Activated naive CD4-positive, alpha-beta T cell (primary cell): ENCODE measurements around the gene CLVS2.

Source experiments
- DNase-seq, 4 experiments: peaks; one replicate each; lab custom pipeline; 2025; lab: John Stamatoyannopoulos, UW

CLVS2 gene

DNA sequence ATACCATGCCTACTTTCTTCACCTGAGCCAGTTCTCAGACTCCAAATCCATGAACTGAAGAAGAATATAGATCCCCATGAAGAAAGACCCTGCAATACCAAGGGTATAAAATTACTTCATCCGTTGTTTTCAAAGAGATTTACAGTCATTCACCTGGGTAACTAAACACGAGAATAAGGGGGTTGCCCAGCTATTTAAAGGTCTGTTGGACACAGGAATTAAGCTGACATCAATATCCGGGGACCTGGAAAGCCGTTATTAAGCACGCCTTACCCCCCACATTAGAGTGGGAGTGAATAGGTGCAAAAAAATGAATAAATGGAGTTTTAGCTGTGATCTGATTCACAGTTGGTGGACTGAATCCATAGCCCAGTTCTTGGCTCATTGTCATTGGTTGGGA lies 28.9 kb downstream of the CLVS2 start:
- DNase-seq = no peak

- DNase-seq = no peak
Measured at GRCh38 chr6:123027408-123027807, 31.4 kb downstream of the CLVS2 start.

GRCh38 chr6:123028263-123028662 lies 32.2 kb downstream of the CLVS2 start:
- no peak for DNase-seq

DNA sequence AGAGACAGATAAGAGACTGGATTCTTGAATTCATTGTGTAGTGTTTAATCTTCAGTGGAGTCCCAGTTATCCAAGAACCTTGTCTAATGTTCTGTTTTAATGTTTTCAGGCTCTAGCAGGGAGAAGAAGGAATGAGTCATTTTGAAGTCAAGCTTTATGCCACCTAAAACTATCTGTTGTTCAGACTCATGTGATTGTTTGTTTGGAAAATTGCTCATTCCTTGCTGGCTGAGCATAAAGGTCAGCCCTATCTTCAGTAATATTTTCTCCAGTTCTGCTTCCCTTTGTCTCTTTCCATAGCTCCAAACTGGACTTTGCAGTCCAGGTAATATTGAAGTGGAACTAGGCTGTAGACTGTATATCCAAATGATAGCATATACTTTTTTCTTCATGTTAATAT lies 34.2 kb downstream of the CLVS2 start:
- no peak for DNase-seq

- DNase-seq = no peak
Measured at GRCh38 chr6:123036648-123037047, 40.6 kb downstream of the CLVS2 start.

- no peak for DNase-seq
Measured at GRCh38 chr6:123039431-123039830, 43.4 kb downstream of the CLVS2 start.

DNA sequence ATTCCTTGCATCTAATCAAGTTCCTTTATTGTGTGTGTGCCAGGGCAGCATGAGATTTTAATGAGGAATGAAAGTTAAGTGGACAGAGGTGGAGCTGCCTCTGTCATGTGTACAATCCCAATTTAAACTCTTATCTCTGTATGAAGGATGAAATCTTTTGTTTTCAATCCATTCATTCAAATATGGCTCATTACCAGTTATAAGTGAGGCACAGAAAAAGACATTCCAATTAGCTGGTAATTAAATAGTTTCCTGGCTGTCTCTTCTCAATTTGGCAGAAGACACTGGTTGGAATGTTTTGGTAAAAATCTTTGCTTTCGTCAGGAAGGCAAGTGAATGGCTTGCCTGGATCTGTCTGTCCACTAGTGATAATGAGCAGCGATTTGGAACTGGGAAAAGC lies 46.4 kb downstream of the CLVS2 start:
- no peak for DNase-seq

DNA sequence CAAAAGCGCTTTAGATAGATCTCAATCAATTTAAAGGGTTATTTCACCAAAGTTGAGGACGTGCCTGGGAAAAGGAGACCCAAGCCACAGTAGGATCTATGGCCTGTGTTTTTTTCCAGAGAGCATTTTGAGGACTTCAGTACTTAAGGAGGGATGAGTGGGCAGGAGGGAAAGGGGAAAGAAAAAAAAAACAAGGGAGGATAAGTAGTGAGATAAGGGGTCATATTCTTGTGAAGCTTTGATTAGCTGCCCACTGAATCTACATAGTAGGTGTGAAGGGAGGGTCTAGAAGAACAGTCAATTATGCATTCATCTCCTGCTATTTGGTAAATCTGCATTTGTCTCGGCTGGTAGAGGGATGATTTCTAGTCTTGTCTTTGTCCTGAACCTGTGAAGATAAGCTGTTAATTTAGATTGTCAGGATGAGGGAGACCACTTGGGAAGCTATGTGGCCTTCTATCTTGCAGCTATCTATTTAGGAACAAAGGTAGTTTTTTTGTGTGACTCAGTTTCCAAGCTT lies 48.4 kb downstream of the CLVS2 start:
- DNase-seq = no peak

- DNase-seq = no peak
Measured at GRCh38 chr6:123053602-123054225, 57.7 kb downstream of the CLVS2 start.

DNA sequence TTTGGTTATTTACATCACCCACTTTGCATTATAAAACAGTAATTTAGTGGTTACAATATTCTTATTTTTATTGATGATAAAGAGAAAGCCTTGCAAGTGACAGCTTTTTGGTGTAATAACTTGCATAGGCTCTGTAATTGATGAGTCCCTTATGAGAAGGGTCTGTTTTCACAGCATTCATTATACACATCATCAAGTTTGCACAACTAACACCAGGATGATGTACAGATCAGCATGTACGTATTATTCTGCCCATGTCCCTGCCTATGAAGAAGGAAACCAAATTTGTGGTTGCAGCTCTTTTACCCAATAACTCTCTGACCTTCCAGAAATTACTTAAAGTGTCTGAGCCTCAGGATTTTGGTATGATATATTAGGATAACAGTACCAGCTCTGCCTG lies 59.2 kb downstream of the CLVS2 start:
- DNase-seq = no peak

DNA sequence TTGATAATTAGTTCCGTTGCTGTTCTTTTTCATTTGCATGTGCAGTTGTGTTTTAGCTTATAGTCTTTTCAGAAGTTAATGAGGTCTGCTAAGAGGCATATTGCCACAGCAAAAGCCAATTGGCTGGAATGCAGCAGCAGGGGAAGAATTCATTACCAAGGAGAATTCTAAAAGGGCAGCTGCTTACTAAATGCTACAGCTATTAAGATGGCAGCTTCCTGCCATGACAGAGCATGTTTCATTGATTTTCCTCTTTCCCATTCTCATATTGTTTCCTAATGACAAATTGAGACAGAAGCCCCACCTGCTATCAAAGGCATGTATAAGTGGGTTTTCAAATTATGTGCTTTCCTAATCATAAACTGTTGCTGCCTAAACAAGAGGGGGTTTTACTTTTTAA lies 66.6 kb downstream of the CLVS2 start:
- DNase-seq = no peak

DNA sequence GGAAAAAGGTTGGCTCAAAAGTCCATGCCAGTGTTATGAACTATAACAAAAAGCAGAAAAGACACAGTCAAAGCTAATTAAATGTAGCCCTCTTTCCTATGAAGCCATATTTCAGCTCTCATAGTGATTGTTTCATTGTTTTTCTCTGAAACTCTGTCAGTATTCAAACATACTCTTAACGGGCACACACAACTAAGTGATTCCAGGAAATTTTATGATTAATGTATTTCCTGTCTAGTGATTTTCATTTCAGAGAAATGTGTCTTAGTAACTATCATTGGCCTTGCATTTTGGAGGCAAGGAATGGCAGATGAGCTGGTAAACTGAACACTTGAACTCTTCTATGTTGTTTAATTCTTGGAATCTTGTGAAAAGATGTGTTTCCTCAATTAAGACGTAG lies 68.0 kb downstream of the CLVS2 start:
- no peak for DNase-seq

- DNase-seq = no peak
Measured at GRCh38 chr6:123074616-123075015, 78.6 kb downstream of the CLVS2 start.

GRCh38 chr6:123085403-123085802 lies 89.4 kb downstream of the CLVS2 start:
- no peak for DNase-seq

DNA sequence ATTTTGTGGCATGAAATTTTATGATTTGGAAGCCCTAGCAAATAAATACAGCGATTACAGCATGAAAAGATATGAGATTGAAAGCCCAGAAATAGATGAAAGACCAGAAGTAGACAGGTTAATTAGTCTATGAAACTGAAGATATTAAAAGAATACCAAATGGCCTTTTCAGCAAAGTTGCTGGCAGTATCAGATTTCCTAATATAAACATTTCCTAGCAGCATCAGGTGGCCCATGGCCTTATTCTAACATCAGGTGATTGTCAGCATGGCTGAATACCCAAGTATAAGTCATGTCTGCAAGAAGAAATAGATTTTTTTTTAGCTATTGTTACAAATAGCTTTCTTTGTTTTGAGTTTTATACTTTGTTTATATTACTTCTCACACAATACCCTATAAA lies 93.2 kb downstream of the CLVS2 start:
- DNase-seq = no peak

GRCh38 chr6:123091091-123091895 lies 95.3 kb downstream of the CLVS2 start:
- no peak for DNase-seq

DNA sequence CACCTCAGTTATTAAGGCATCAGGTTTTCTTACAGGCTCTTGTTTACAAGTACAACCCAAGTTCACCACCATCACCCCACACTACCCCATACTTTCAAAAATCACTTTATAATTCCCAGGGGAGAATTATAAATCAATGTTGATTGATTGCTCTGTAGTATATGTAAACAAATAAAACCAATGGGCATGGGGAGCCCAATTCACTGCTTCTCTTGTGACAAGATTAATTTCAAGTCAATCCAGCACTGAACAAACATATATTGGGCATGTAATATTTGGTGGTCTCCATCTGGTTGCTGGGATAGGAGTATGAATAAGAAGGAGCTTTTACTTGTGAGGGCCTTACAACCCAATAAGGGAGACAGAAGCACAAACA lies 95.8 kb downstream of the CLVS2 start:
- DNase-seq = no peak

DNA sequence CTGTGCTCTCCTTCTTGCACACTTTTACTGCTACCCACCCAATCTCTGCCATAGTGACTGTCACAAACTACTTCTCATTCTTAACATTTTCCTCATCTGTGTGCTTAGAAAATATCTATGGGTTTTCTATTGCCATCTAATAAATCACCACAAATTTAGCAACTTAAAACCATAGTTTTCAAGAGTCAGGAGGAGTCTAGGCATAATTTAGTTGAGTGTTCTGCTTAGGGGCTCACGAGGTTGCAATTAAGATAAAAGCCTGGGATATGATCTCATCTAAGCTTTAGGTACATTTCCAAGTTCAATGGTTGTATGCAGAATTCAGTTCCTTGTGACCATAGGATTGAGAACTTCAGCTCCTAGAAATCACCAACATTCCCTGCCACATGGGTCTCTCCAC lies 98.8 kb downstream of the CLVS2 start:
- no peak for DNase-seq

DNA sequence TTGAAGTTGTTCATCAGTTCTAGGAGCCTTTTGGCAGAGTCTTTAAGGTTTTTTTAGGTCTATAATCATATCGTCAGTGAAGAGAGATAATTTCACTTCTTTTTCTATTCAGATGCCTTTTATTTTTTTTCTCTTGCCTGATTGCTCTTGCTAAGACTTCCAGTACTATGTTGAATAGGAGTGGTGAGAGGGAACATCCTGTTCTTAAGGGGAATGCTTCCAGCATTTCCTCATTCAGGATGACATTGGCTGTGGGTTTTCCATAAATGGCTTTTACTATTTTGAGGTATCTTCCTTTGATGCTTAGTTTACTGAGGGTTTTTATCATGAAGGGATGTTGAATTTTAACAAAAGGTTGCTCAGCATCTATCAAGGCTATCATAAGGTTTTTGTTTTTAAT lies 109.5 kb downstream of the CLVS2 start:
- no peak for DNase-seq

DNA sequence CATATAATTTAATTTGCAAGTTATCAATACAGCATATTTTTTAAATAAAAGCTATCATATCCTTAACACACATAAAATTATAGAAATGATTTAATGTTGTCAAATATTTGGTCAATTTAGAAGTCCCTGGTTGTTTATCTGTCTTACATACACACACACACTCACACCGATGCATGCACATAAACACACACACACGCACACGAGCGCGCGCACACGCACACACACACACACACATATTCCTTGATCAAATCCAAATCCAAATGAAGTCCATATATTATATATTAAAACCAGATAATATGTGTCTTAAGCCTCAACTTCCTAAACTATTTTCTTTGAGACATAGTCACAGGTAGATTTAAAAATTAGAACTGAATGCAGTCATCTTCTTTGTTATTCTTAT lies 120.3 kb downstream of the CLVS2 start:
- DNase-seq = no peak

DNA sequence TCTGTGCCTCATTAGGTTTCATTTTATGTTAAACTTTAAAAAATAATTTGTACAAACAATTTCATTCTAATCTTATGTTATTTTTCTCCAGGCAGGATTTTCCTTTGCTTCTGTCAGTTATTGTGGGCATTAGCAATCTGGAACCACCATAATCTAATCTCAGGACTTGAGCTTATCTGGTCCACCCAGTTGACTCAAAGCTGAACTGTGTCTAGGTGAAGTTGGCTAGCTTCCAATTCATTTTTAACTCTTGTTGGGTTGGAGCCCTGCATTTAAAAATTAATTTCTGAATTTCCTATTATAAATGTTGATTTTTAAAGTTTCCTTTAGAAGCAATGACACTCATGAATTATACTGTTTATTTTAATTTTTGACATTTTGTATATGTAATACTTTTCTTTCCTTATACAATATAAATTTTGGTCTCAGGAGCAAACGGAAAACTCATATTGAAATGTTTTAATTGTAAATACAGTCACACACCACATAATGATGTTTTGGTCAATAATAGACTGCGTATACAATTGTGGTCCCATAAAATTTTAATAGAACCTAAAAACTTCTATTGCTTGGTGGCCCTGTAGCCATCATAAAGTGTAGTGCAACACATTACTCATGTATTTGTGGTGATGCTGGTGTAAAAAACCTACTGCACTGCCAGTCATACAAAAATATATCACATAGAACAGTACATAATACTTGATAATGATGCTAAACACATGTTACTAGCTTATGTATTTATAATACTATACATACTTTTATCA lies 121.3 kb downstream of the CLVS2 start:
- DNase-seq = no peak

DNA sequence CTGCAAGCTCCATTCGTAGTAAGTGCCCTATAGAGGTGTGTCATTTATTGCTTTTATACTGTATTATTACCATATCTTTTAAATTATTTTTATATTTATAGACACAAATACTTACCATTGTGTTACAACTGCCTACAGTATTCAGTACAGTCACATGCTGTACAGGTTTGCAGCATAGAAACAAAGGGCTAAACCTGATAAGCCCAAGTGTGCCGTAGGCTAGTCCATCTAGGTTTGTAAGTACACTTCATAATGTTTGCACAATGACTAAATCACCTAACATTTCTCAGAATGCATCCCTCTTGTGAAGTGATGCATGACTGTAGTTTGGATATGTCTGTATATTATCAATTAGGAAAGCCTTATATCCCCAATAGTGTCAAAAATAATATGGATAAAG lies 122.8 kb downstream of the CLVS2 start:
- DNase-seq = no peak
